Loucy (cell line): ENCODE measurements around the gene BEND7.

Source experiments
- EZH2phosphoT487 ChIP-seq: fragments of 200-600 bp; IDR thresholded peaks from 2 replicates; pipeline ENCODE4 v1.6.1; 2018; ENCODE audit warnings: antibody characterized with exemption, mild to moderate bottlenecking, moderate library complexity, borderline replicate concordance
- TF ChIP-seq, protein P1 (sequence below): fragments of 200-600 bp; sonication (generic); conservative IDR thresholded peaks from 2 replicates; pipeline ENCODE4 v1.5.1; 2014; ENCODE audit warnings: mild to moderate bottlenecking, antibody characterized with exemption, low read length

DNA sequence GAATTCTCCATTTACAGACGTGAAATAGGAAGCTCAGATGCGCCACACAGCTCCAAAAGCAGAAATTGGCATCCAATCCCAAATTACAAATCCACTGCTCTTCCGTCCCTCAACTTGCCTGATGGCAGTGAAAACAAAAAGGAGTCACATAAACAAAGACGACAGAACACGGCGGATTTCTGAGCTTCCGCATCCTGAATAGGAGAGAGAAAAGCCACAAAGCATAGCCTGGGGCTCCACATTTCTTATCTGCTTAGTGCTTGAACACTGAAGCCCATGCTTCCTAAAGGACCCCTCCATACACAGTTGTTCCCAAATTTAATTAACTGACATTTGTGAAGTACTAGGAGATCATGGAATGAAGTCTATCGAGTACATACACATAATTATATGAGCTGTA lies 32.6 kb downstream of the BEND7 start:
- TF ChIP-seq, protein P1, sequence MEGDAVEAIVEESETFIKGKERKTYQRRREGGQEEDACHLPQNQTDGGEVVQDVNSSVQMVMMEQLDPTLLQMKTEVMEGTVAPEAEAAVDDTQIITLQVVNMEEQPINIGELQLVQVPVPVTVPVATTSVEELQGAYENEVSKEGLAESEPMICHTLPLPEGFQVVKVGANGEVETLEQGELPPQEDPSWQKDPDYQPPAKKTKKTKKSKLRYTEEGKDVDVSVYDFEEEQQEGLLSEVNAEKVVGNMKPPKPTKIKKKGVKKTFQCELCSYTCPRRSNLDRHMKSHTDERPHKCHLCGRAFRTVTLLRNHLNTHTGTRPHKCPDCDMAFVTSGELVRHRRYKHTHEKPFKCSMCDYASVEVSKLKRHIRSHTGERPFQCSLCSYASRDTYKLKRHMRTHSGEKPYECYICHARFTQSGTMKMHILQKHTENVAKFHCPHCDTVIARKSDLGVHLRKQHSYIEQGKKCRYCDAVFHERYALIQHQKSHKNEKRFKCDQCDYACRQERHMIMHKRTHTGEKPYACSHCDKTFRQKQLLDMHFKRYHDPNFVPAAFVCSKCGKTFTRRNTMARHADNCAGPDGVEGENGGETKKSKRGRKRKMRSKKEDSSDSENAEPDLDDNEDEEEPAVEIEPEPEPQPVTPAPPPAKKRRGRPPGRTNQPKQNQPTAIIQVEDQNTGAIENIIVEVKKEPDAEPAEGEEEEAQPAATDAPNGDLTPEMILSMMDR: no peak
- no peak for TF ChIP-seq EZH2phosphoT487
